IPS-NIHi7 (cell line): ENCODE results near the gene LRMDA.

ENCODE experiments used
- DNase-seq: peaks from one replicate; pipeline ENCODE4 v3.0.0; 2012; ENCODE audit warnings: mixed read lengths; ENCODE audit errors: extremely low spot score

The LRMDA gene

GRCh38 chr10:75994357-75995040, 563.1 kb downstream of the LRMDA start:
- DNase-seq, result no peak

- no peak for DNase-seq
Observed at GRCh38 chr10:75995041-75995430, 563.6 kb downstream of the LRMDA start.

- no peak for DNase-seq
Observed at GRCh38 chr10:75995720-75996119, 564.3 kb downstream of the LRMDA start.

GRCh38 chr10:75999001-75999400, 567.6 kb downstream of the LRMDA start:
- no peak for DNase-seq

- no peak for DNase-seq
Observed at GRCh38 chr10:75999515-76000209, 568.2 kb downstream of the LRMDA start.

- no peak for DNase-seq
Observed at GRCh38 chr10:76000550-76000949, 569.1 kb downstream of the LRMDA start.

GRCh38 chr10:76001019-76001418, 569.6 kb downstream of the LRMDA start:
- DNase-seq, result no peak

- no peak for DNase-seq
Observed at GRCh38 chr10:76001461-76001860, 570.0 kb downstream of the LRMDA start.

GRCh38 chr10:76002262-76002854, 570.9 kb downstream of the LRMDA start:
- no peak for DNase-seq

GRCh38 chr10:76007667-76008181, 576.3 kb downstream of the LRMDA start:
- DNase-seq, result no peak

GRCh38 chr10:76009531-76009930, 578.1 kb downstream of the LRMDA start:
- peak; percentile 40 for DNase-seq

- DNase-seq, result no peak
Observed at GRCh38 chr10:76010703-76011102, 579.3 kb downstream of the LRMDA start.

GRCh38 chr10:76012716-76013327, 581.4 kb downstream of the LRMDA start:
- DNase-seq, result no peak

GRCh38 chr10:76015245-76015644, 583.8 kb downstream of the LRMDA start:
- DNase-seq, result no peak

GRCh38 chr10:76017026-76017732, 585.8 kb downstream of the LRMDA start:
- DNase-seq, result peak; percentile 56

- no peak for DNase-seq
Observed at GRCh38 chr10:76017733-76018433, 586.5 kb downstream of the LRMDA start.

- no peak for DNase-seq
Observed at GRCh38 chr10:76020630-76021029, 589.2 kb downstream of the LRMDA start.

- no peak for DNase-seq
Observed at GRCh38 chr10:76021398-76021797, 590.0 kb downstream of the LRMDA start.

GRCh38 chr10:76022366-76022765, 590.9 kb downstream of the LRMDA start:
- no peak for DNase-seq

- no peak for DNase-seq
Observed at GRCh38 chr10:76023007-76023406, 591.6 kb downstream of the LRMDA start.

- DNase-seq, result no peak
Observed at GRCh38 chr10:76024460-76025123, 593.2 kb downstream of the LRMDA start.
